ENCODE measurements around the gene DDX50. TPM values are rescaled to one million over a fixed set of nuclear protein-coding genes. Genes with fewer than 3 reads are reported as not detected.

Gene DDX50
- total RNA-seq, 1 experiment from 2014 or later, result 46.9 TPM

DNA sequence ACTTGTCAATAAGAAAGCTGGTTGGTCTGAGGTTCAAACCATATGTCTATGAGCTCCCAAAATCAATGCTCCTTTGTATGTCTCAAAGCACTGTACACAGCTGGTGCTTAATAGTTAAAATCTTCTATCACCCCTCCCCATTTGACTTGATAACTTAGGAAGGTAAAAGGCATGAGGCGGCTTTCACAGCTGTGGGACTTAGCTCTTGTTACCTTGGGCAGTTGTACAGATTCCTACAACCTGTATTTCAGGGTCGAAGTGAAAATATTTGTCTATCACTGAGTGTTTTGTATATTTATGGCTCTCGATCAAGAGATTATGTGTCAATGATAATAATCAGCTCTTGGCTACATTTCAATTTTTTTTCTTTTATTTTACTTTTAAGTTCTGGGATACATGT lies 86.5 kb downstream of the DDX50 start:
- Histone ChIP-seq H3K27me3 (ENCODE audit: control insufficient read depth, insufficient read depth, low read length) (no peaks in the 10 kb centered on the region), H3K4me1 (ENCODE audit: control insufficient read depth, insufficient read depth, low read length) (peaks cover 9% of the 10 kb centered on the region), H3K9me3 (ENCODE audit: control insufficient read depth, insufficient read depth, low read depth, low read length) (no peaks in the 10 kb centered on the region), H3K27ac (ENCODE audit: low read length) (no peak overlapping the region), H3K4me3 (ENCODE audit: low read depth in 2 of 2, low read length in 2 of 2) (no peak overlapping the region), H3K36me3 (ENCODE audit: control insufficient read depth, insufficient read depth, low read length) (peaks cover 28% of the 10 kb centered on the region)
- POLR2A ChIA-PET, result interaction anchor here (0.7 kb wide), 1 partner anchor 102 kb away, joined by 11 read pairs; no protein-coding TSS in a partner anchor
- in situ Hi-C loops (cut with HindIII; ENCODE audit: low pct_unique_long_range_greater_than_20kb, low sequenced_read_pairs) (no loop called here), intact Hi-C loops (cut with micrococcal nuclease; ENCODE audit: unreplicated experiment) (no loop called here)
- DNase-seq (ENCODE audit: low read depth, low spot score) (no peak), ATAC-seq (no peak)
- no peak for TF ChIP-seq TCF7L2 (IDR thresholded peaks at IDR 0.05; ENCODE audit: low read depth, low read length)
- no peak for TF ChIP-seq POLR2AphosphoS5 (IDR thresholded peaks at IDR 0.05; ENCODE audit: low read depth, low read length)
- TF ChIP-seq REST (IDR thresholded peaks at IDR 0.05; ENCODE audit: insufficient read depth in 1 of 2, low read depth in 2 of 2, low read length in 1 of 2), result no peak
- TF ChIP-seq, protein P1, sequence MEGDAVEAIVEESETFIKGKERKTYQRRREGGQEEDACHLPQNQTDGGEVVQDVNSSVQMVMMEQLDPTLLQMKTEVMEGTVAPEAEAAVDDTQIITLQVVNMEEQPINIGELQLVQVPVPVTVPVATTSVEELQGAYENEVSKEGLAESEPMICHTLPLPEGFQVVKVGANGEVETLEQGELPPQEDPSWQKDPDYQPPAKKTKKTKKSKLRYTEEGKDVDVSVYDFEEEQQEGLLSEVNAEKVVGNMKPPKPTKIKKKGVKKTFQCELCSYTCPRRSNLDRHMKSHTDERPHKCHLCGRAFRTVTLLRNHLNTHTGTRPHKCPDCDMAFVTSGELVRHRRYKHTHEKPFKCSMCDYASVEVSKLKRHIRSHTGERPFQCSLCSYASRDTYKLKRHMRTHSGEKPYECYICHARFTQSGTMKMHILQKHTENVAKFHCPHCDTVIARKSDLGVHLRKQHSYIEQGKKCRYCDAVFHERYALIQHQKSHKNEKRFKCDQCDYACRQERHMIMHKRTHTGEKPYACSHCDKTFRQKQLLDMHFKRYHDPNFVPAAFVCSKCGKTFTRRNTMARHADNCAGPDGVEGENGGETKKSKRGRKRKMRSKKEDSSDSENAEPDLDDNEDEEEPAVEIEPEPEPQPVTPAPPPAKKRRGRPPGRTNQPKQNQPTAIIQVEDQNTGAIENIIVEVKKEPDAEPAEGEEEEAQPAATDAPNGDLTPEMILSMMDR (IDR thresholded peaks at IDR 0.05), result no peak
- TF ChIP-seq SIN3A (IDR thresholded peaks at IDR 0.05; ENCODE audit: borderline replicate concordance, insufficient read depth, low read depth, low read length), result no peak
- BruUV-seq (replicated peaks), result no TSS peak
- CTCF ChIA-PET, result interaction anchor here (0.6 kb wide), 2 partner anchors 106 to 587 kb away, joined by 3 to 5 read pairs; no protein-coding TSS in a partner anchor

- DNase-seq (ENCODE audit: low read depth, low spot score), result peak; percentile 97
- Histone ChIP-seq H3K9me3 (ENCODE audit: control insufficient read depth, insufficient read depth, low read depth, low read length) (no peaks in the 10 kb centered on the region), H3K4me1 (ENCODE audit: control insufficient read depth, insufficient read depth, low read length) (peaks cover 17% of the 10 kb centered on the region), H3K27me3 (ENCODE audit: control insufficient read depth, insufficient read depth, low read length) (no peaks in the 10 kb centered on the region), H3K27ac (ENCODE audit: low read length) (peak within 1 kb of the TSS; percentile 84), H3K4me3 (ENCODE audit: low read depth in 2 of 2, low read length in 2 of 2) (peak within 1 kb of the TSS; percentile 72 to 86), H3K36me3 (ENCODE audit: control insufficient read depth, insufficient read depth, low read length) (peaks cover 17% of the 10 kb centered on the region; the same call in 1 of the 2 replicates)
- TSS peak; percentile 65 for BruUV-seq (replicated peaks)
- POLR2A ChIA-PET, result no interaction called here
- intact Hi-C loops (cut with micrococcal nuclease; ENCODE audit: unreplicated experiment), result no loop called here
- CTCF ChIA-PET, result interaction anchor here (0.6 kb wide), 1 partner anchor 105 kb away, joined by 3 read pairs; no protein-coding TSS in a partner anchor
- in situ Hi-C loops (cut with HindIII; ENCODE audit: low pct_unique_long_range_greater_than_20kb, low sequenced_read_pairs), result no loop called here
- TF ChIP-seq, protein P1 (IDR thresholded peaks at IDR 0.05), result peak; percentile 75
- TF ChIP-seq TCF7L2 (IDR thresholded peaks at IDR 0.05; ENCODE audit: low read depth, low read length) (no peak), POLR2AphosphoS5 (IDR thresholded peaks at IDR 0.05; ENCODE audit: low read depth, low read length) (peak; percentile 84), SIN3A (IDR thresholded peaks at IDR 0.05; ENCODE audit: borderline replicate concordance, insufficient read depth, low read depth, low read length) (peak; percentile 68; the same call in 1 of the 2 replicates), REST (IDR thresholded peaks at IDR 0.05; ENCODE audit: insufficient read depth in 1 of 2, low read depth in 2 of 2, low read length in 1 of 2) (0 out of 4 replicates have a peak, but pooled peaks of 1 of the 2 experiments have one; percentile 41)
- ATAC-seq, result peak; percentile 93
Measured at GRCh38 chr10:68988530-68989316, 87.6 kb downstream of the DDX50 start, which contains the start of gene KIFBP. TSS of gene KIFBP (plus strand) at chr10:68988803. CDS start at chr10:68988833, 30 bp downstream.
